ENCODE results near the gene PPP1R2C.

PPP1R2C gene

GRCh38 chrX:42776195-42776594 is 1.8 kb downstream of the PPP1R2C start:
- TF ChIP-seq CTCF (IDR thresholded peaks at IDR 0.05; ENCODE audit: borderline replicate concordance, control extremely low read depth, extremely low read depth, insufficient read depth, missing control alignments): no peak

GRCh38 chrX:42772874-42773273 is 5.1 kb downstream of the PPP1R2C start:
- DNase-seq (ENCODE audit: low spot score): no peak
- TF ChIP-seq CTCF (IDR thresholded peaks at IDR 0.05; ENCODE audit: borderline replicate concordance, control extremely low read depth, extremely low read depth, insufficient read depth, missing control alignments): no peak
- in situ Hi-C loops (cut with MboI; ENCODE audit: low sequenced_read_pairs, unreplicated experiment): no loop called here

More at GRCh38 chrX:42776195-42776594, 1.8 kb downstream of the PPP1R2C start:
- no peak for DNase-seq (ENCODE audit: low spot score)
- in situ Hi-C loops (cut with MboI; ENCODE audit: low sequenced_read_pairs, unreplicated experiment): no loop called here

- no peak for DNase-seq (ENCODE audit: low spot score)
- TF ChIP-seq CTCF (IDR thresholded peaks at IDR 0.05; ENCODE audit: borderline replicate concordance, control extremely low read depth, extremely low read depth, insufficient read depth, missing control alignments): no peak
- in situ Hi-C loops (cut with MboI; ENCODE audit: low sequenced_read_pairs, unreplicated experiment): no loop called here
Observed at GRCh38 chrX:42771506-42772335, 6.2 kb downstream of the PPP1R2C start.

- DNase-seq (ENCODE audit: low spot score): no peak
- in situ Hi-C loops (cut with MboI; ENCODE audit: low sequenced_read_pairs, unreplicated experiment): no loop called here
- TF ChIP-seq CTCF (IDR thresholded peaks at IDR 0.05; ENCODE audit: borderline replicate concordance, control extremely low read depth, extremely low read depth, insufficient read depth, missing control alignments): no peak
Observed at GRCh38 chrX:42770566-42770965, 7.4 kb downstream of the PPP1R2C start.

- TF ChIP-seq CTCF (IDR thresholded peaks at IDR 0.05; ENCODE audit: borderline replicate concordance, control extremely low read depth, extremely low read depth, insufficient read depth, missing control alignments): no peak
Observed at GRCh38 chrX:42759881-42760280, 18.1 kb downstream of the PPP1R2C start.

GRCh38 chrX:42755815-42756214 is 22.1 kb downstream of the PPP1R2C start:
- TF ChIP-seq CTCF (IDR thresholded peaks at IDR 0.05; ENCODE audit: borderline replicate concordance, control extremely low read depth, extremely low read depth, insufficient read depth, missing control alignments): no peak
- in situ Hi-C loops (cut with MboI; ENCODE audit: low sequenced_read_pairs, unreplicated experiment): no loop called here

More at GRCh38 chrX:42759881-42760280, 18.1 kb downstream of the PPP1R2C start:
- DNase-seq (ENCODE audit: low spot score): no peak
- in situ Hi-C loops (cut with MboI; ENCODE audit: low sequenced_read_pairs, unreplicated experiment): no loop called here

More at GRCh38 chrX:42755815-42756214, 22.1 kb downstream of the PPP1R2C start:
- no peak for DNase-seq (ENCODE audit: low spot score)

All from GM13976 (cell line).